Measurements from ENCODE around the gene APIP. TPM values are rescaled to one million over a fixed set of nuclear protein-coding genes. Genes with fewer than 3 reads are reported as not detected.

APIP gene
- polyA plus RNA-seq, 1 of the 3 experiments (the other 2 are of a cell fraction), result 21.3 TPM

- Histone ChIP-seq H3K9ac (no peak overlapping the region), H3K9me2 (no peaks in the 10 kb centered on the region), H2AFZ (ENCODE audit: low read depth) (no peak overlapping the region), H3K79me2 (ENCODE audit: insufficient read depth) (peaks cover 45% of the 10 kb centered on the region), H3K36me3 (replicated peaks in 1 of 2; ENCODE audit: control insufficient read depth in 1 of 2, insufficient read depth in 2 of 2, low read length in 1 of 2) (peaks cover 6 to 7% of the 10 kb centered on the region in 2 experiments), H3K9me3 (no peaks in the 10 kb centered on the region), H3K4me2 (no peak overlapping the region), H3K4me1 (ENCODE audit: control insufficient read depth in 1 of 2, insufficient read depth in 2 of 2, low read depth in 1 of 2, low read length in 1 of 2) (peaks cover under 1 to 3% of the 10 kb centered on the region in 2 experiments; a peak in 2 of 4 replicates), H3F3A (replicated peaks; ENCODE audit: insufficient read depth) (no peaks in the 10 kb centered on the region), H3K4me3 (ENCODE audit: low read depth in 2 of 2, low read length in 1 of 2) (no peak overlapping the region), H3K27me3 (ENCODE audit: insufficient read depth) (no peaks in the 10 kb centered on the region), H4K20me1 (ENCODE audit: insufficient read depth) (no peaks in the 10 kb centered on the region; the same call in 1 of the 2 replicates), H3K27ac (ENCODE audit: low read depth in 2 of 2, low read length in 1 of 2) (no peak overlapping the region)
- no peak for DNase-seq
- CTCF ChIA-PET, result interaction anchor here (1.1 to 1.6 kb wide), 3 partner anchors 18 to 503 kb away, joined by 4 to 7 read pairs (median 5); no protein-coding TSS in a partner anchor
- 77% methylated on average over 6 of the region's 6 CpGs for WGBS (ENCODE audit: low lambda C conversion rate)
- POLR2A ChIA-PET, result no interaction called here
- TF ChIP-seq FOSL2 (IDR thresholded peaks at IDR 0.05; ENCODE audit: borderline replicate concordance, low read depth) (no peak), PBX3 (IDR thresholded peaks at IDR 0.05) (no peak), RXRA (IDR thresholded peaks at IDR 0.05; ENCODE audit: borderline replicate concordance, low read depth) (no peak), MAX (IDR thresholded peaks at IDR 0.05; ENCODE audit: low read depth) (no peak), JUND (IDR thresholded peaks at IDR 0.05) (no peak), SMC3 (IDR thresholded peaks at IDR 0.05; ENCODE audit: low read depth, low read length) (no peak), EP300 (IDR thresholded peaks at IDR 0.05; ENCODE audit: borderline replicate concordance in 1 of 2, low read depth in 1 of 2, low read length in 1 of 2) (no peak), RAD21 (IDR thresholded peaks at IDR 0.05; ENCODE audit: low read length) (no peak), TEAD4 (IDR thresholded peaks at IDR 0.05; ENCODE audit: borderline replicate concordance, insufficient read depth) (no peak)
Measured at GRCh38 chr11:34909415-34909814, 6.8 kb downstream of the APIP start.

GRCh38 chr11:34907934-34908593 is 8.1 kb downstream of the APIP start:
- Histone ChIP-seq H3K36me3 (replicated peaks in 1 of 2; ENCODE audit: control insufficient read depth in 1 of 2, insufficient read depth in 2 of 2, low read length in 1 of 2) (peaks cover 0 to 7% of the 10 kb centered on the region in 2 experiments), H3K9me3 (no peaks in the 10 kb centered on the region), H3K27ac (ENCODE audit: low read depth in 2 of 2, low read length in 1 of 2) (no peak overlapping the region), H3F3A (replicated peaks; ENCODE audit: insufficient read depth) (no peaks in the 10 kb centered on the region), H2AFZ (ENCODE audit: low read depth) (no peak overlapping the region), H4K20me1 (ENCODE audit: insufficient read depth) (no peaks in the 10 kb centered on the region; the same call in 1 of the 2 replicates), H3K4me2 (no peak overlapping the region), H3K4me3 (ENCODE audit: low read depth in 2 of 2, low read length in 1 of 2) (no peak overlapping the region), H3K9me2 (no peaks in the 10 kb centered on the region), H3K27me3 (ENCODE audit: insufficient read depth) (no peaks in the 10 kb centered on the region), H3K9ac (no peak overlapping the region), H3K79me2 (ENCODE audit: insufficient read depth) (peaks cover 35% of the 10 kb centered on the region), H3K4me1 (ENCODE audit: control insufficient read depth in 1 of 2, insufficient read depth in 2 of 2, low read depth in 1 of 2, low read length in 1 of 2) (no peaks in the 10 kb centered on the region; a peak in 1 of 4 replicates)
- TF ChIP-seq YY1 (IDR thresholded peaks at IDR 0.05; ENCODE audit: low read depth) (no peak), CTCF (IDR thresholded peaks at IDR 0.05) (no peak), IRF3 (IDR thresholded peaks at IDR 0.05; ENCODE audit: low read depth, low read length) (no peak), FOSL2 (IDR thresholded peaks at IDR 0.05; ENCODE audit: borderline replicate concordance, low read depth) (peak; percentile 7; the same call in 1 of the 2 replicates), PBX3 (IDR thresholded peaks at IDR 0.05) (no peak), MEF2A (IDR thresholded peaks at IDR 0.05; ENCODE audit: borderline replicate concordance, low read depth) (no peak), NRF1 (IDR thresholded peaks at IDR 0.05; ENCODE audit: low read depth, low read length) (no peak), USF1 (IDR thresholded peaks at IDR 0.05; ENCODE audit: borderline replicate concordance, low read depth) (no peak), USF2 (IDR thresholded peaks at IDR 0.05; ENCODE audit: borderline replicate concordance, low read depth, low read length) (no peak)
- 84% methylated on average over 3 of the region's 3 CpGs for WGBS (ENCODE audit: low lambda C conversion rate)
- CTCF ChIA-PET, result interaction anchor here (0.6 kb wide), 1 partner anchor 1644 kb away, joined by 3 read pairs; no protein-coding TSS in a partner anchor
- POLR2A ChIA-PET, result no interaction called here
- DNase-seq, result no peak

Data from SK-N-SH (cell line).